VCaP (cell line): ENCODE data around the gene RASSF4.

Source experiments
- H3K27ac ChIP-seq: fragments of 450-650 bp; 2 replicates; pipeline ENCODE4 v1.5.1; 2017
- CTCF ChIP-seq: fragments of 450-650 bp; conservative IDR thresholded peaks from 2 replicates; pipeline ENCODE4 v1.5.1; 2017; ENCODE audit warnings: mild to moderate bottlenecking, moderate library complexity

Gene RASSF4

GRCh38 chr10:44961931-44962750 is 2.5 kb downstream of the RASSF4 start:
- H3K27ac ChIP-seq = no peak overlapping the region
- no peak for TF ChIP-seq CTCF

GRCh38 chr10:44962870-44963738 is 3.5 kb downstream of the RASSF4 start:
- H3K27ac ChIP-seq = no peak overlapping the region; the same call in 1 of the 2 replicates
- peak; percentile 29; the same call in 1 of the 2 replicates for TF ChIP-seq CTCF

- H3K27ac ChIP-seq = peak overlapping the region; percentile 40
- no peak for TF ChIP-seq CTCF
These were observed 4.4 kb downstream of the RASSF4 start for GRCh38 chr10:44963772-44964633.

- H3K27ac ChIP-seq = no peak overlapping the region
- no peak for TF ChIP-seq CTCF
These were observed 5.5 kb downstream of the RASSF4 start for GRCh38 chr10:44965104-44965503.

GRCh38 chr10:44965651-44966097 is 6.1 kb downstream of the RASSF4 start:
- TF ChIP-seq CTCF = no peak
- no peak overlapping the region for H3K27ac ChIP-seq

GRCh38 chr10:44966129-44966815 is 6.7 kb downstream of the RASSF4 start:
- H3K27ac ChIP-seq = no peak overlapping the region
- TF ChIP-seq CTCF = no peak
